T1000 (cell line): ENCODE data around the gene SFMBT2.

ENCODE experiments used
- DNase-seq: peaks from one replicate; lab custom pipeline; 2025; ENCODE audit warnings: mixed read lengths; lab: John Stamatoyannopoulos, UW

The SFMBT2 gene

DNA sequence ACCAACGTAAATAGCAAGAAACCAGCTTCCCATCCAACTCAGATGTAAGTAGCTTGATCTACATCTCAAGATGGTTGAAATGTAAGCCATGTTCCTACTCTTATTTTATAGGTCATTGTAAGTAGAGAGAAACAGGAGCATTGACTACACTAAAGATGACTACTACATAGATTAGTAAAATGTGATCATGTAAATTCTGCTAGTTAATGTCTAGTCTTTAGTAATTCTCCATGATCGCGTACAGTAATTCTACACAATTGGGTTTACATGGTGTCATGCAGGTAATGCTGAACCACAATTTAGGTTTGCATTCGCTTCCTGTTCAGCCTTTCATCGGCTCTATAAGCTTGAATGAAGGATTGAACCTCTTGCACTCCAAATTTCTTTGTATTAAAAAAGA, 14.9 kb upstream of the SFMBT2 start:
- DNase-seq, result no peak

DNA sequence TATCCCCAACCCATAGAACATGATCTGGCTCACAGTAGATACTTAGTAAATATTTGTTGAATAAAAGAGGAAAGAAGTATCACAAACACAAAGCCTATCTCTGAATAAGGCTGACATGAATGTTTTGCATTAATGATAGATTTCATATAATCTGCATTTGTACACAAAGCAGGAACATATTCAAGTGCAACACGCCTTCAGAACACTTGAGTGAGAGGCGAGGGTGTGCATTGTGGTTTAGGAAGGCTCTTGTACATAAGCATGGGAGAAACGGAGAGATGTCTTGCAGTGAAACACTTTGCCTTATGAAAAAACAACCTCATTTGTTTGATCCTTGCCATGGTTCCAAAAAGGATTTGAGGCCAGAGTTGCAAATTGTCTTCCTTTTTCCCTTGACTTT, 14.1 kb upstream of the SFMBT2 start:
- DNase-seq, result no peak

DNA sequence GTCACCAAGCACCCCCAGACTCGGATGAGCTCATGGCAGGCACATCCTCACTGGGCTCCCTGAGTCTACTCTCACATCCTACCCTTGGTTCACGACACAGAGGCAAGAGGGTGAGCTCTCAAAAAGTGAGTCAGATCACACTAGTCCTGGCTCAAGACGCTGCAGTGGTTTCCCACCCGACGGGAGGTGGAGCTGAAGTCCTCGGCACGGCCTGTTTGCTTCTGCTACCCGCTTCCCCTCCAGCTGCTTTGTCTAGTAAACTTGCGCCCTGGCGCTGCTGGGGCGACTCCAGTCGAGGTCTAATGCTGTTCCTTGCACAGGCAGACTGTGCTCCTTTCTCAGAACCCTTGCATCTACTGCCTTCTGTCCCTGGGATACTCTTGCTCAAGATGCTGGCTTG, 13.5 kb upstream of the SFMBT2 start:
- DNase-seq, result no peak

DNA sequence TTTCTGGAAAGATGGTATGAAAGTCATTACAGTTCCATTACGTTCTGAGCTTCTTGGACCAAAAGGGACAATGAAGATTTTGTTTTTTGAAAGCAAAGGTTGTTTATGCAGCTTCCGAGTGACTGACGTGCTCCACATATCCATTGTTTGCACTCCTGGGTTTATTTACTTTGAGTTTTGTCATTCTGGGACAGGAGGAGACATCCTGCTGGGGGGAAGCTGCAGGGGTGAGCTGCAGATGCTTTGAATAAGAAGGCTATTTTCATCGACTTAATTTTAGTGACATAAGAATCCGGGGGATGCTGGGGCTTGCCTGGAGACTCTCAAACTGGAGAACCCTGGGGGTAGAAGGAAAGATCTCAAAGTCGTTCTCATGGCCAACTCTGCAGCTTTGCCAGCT, 12.7 kb upstream of the SFMBT2 start:
- DNase-seq, result no peak

DNA sequence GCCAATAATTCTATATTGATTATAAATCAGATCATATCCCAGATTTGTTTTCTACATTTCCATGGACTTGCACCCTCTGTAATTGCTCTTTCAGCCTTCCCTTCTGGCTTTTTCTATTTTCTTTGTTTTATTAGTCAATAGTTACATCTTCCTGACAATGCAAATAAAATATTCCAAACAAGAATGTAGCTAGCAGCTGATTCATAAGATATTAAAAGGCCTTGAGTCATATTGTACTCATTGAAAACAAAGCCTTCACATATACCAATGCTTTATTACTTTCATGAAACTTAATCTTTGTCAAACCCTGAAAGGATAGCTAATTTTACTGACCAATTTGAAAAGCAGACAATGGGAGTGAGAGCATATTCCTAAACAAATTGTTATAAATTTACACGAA, 10.7 kb upstream of the SFMBT2 start:
- no peak for DNase-seq

DNA sequence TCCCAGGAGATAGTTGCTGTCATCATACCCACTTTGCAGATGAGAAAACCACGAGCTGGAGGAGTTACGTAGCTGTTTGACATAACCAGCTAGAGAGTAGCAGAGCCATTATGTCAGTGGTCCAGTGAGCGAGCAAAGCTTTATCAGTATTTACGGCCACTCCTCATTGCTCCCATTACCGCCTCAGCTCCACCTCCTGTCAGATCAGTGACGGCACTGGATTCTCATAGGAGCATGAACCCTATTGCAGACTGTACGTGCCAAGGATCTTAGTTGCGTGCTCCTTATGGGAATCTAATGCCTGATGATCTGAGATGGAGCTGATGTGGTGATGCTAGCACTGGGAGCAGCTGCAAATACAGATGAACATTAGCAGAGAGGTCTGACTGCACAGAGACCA, 9.2 kb upstream of the SFMBT2 start:
- DNase-seq, result no peak

DNA sequence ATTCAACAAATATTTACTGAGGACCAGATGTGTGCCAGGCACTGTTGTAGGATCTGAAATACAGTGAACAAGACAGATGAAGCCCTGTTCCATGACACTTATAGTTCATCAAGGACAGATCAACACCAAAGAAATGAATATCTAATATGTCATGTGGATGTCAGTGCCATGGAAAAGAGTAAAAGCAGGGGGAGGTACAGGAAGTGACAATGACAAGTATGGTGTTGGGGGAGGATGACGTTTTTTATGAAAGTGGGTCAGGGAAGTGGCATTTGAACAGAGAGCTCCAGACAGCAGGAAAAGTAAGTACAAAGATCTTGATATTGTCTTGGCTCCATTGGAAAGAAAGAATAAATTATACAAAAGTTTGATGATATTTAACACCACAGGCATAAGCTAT, 7.0 kb upstream of the SFMBT2 start:
- DNase-seq, result no peak

DNA sequence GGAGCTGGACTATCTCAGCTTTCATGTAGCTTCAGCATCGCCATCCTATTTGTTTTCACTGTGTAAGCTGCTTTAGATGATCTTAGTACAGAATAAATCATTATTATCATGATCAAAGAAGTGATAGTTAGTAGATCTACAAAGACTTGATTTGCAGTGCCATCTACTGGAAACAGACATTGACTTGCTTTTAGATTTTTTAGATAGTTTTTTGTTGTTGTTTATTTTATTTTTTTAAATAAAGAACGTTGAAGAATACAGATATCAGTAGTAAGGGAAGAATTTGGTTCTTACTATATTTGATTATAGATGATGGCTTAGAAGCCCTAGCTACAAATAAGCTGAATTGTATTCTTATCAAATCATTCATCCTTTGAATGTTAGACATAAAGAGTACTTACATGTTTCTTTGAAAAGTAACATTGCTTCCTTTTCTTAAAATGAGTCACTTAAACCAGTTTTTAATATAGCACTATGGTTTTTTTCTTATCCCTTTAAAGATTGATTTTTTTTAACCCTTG, 6.3 kb upstream of the SFMBT2 start:
- DNase-seq, result no peak

DNA sequence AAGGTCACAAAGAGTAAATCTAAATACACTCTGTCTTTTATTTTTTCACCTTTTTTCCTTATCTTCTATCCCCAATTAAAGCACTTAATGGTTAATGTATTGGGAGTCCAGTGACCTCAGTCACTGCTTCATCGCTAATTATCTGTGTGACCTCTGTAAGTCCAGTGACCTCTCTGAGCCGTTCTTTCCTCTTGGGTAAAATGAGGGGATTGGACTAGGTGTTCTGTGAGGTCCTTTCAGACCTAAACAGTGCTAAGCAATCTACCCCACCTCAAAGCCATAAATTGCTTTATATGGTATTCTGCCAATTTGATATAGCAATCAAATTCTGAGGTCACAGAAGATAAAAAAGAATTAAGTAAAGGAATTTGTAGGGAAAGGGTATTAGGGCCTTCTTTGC, 3.9 kb upstream of the SFMBT2 start:
- no peak for DNase-seq

DNA sequence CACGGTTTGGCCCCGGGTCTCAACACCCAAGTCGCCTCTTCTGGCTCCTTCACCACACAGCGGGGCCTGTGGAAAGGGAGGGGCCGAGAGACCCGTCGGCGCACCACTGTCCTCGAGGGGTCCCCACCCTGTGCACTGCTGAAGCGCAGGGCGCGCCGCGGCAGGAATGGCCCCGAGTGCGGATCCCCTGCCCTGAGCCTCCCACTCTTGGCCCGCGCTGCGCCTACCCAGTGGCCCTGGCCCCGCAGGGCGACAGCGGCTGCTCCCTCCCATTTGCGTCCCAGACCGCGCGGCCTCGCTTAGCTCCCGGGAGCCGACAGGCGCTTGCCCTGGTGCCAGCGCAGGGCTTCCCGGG, 2.1 kb upstream of the SFMBT2 start:
- DNase-seq, result no peak

DNA sequence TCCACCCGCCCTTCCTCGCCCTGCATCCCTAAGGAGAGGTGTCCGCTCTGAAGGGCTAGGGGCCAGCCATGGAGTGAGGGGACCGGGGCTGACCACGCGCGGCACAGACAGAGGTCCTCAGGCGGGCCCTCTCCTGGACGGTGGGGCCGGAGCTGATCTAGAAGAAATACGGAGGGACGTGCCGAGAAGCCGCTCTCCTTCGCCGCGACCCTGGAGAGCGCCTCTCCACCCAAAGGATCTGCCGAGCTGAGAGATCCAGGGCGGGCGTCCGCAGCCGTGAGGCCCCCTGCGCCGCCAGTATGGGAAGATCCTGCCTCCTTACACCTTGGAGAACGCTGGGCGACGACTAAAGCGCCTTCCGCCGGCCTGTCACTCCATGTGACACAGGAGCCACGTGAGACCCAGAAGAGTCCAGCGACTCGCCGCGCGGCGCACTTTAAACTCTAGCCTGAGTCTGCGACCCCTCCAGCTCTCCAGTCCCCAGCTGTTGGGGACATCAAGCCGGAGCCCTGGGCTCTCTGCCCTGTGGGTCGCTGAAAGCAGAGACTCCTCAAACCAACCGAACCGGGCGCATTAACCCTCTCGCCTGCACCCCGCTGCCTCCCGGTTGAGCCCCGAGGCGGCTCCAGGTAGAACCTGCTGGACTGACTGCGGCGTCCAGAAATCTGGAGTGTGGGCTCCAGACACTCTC, 1.5 kb upstream of the SFMBT2 start:
- no peak for DNase-seq

DNA sequence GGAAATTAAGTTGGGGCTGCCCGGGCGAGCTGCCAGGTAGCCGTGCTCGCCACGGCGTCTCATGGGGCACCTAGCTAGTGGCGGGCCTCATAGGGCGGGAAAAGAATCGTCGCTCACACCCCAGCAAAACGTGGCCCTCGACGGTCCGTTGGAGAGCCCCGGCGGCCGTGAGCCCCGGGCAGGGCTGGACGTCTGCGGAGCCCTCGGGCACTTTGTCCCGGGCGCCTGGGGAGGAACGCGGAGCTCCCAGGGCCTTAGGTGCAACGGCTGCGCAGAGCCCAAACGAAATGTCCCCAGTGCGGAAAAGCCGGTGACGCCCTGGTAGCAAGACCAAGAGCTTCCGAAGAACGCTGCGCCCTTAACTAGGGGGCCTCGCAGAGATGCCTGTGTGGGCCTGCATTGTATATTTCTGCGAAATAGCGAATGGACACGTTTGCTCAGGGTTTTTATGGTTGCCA, 866 bp upstream of the SFMBT2 start:
- DNase-seq, result no peak

DNA sequence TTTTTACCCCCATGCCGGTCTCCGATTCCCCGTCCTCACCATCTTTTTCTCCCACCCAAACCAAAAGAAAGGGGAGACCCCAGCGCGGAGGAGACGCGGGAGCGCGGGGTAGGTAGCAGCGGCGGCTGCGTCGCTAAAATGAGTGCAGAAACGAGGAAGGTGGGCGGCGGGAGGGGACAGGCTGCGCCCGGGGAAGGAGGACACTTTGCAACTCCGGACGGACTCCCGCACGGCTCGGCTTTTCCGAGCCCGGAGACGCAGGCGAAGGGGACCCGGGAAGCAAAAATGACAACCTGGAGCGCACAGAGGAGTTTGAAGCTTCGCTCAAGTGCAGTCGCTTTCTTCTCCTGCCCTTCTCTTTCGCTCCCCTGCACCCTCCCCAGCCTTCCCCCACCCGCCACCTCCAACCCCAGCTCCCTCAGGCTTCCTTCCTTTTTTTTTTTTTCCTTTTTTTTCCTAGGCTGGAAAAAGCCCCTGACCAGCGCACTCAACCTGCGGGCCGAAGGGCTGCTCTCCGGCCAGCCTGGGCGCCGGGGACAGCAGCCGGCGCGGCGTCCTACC, 453 bp downstream of the SFMBT2 start:
- no peak for DNase-seq

DNA sequence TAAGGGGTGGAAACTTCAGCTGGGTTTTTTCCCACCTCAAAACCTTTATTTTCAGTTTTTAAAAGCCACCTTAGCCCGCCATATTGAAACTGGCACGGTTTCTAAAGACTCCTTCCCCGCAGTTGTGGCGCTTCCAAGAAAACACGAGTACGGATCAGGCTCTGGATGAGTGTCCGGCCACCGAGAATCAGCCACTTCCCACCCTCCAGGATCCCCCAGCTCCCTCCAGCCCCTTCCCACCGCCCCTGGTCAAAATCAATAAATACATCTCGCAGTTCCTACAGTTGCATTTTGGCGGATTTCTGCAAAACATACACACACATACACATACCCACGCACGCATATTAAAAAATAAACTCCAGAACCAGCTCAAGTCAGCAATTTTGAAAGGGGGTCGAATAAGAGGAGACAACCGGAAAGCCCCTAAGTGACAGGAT, 1.1 kb downstream of the SFMBT2 start:
- no peak for DNase-seq

DNA sequence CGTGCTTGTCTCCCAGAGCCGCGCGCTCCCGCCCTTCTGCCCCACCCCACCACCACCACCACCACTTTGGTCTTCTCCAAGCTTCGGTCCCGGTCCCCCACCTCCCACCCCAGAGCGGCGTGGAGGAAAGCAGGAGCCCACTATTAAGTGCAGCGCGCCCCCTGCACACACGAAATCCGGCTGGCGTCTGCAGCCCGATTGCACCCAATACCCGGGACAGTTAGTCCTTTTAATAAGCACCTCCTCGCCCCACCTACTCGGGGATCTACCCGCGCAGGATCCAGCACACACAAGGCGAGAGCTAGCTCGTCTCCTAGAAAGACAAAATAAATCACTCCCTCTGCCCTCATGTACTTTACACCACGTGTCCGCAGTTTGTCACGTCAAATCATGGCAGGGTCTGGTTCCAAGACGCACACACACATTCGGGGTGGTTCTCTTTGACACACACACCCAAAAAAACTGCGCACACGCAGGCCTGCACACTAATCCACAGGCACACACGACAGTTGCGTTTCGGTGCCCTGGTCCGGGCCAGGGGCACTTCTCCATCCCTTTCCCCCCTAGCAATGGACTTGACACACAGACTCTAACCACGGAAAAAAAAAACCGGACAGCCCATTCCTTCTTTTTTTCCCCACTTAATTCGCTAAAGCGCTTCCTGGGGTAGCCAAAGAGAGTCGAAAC, 1.6 kb downstream of the SFMBT2 start:
- no peak for DNase-seq

DNA sequence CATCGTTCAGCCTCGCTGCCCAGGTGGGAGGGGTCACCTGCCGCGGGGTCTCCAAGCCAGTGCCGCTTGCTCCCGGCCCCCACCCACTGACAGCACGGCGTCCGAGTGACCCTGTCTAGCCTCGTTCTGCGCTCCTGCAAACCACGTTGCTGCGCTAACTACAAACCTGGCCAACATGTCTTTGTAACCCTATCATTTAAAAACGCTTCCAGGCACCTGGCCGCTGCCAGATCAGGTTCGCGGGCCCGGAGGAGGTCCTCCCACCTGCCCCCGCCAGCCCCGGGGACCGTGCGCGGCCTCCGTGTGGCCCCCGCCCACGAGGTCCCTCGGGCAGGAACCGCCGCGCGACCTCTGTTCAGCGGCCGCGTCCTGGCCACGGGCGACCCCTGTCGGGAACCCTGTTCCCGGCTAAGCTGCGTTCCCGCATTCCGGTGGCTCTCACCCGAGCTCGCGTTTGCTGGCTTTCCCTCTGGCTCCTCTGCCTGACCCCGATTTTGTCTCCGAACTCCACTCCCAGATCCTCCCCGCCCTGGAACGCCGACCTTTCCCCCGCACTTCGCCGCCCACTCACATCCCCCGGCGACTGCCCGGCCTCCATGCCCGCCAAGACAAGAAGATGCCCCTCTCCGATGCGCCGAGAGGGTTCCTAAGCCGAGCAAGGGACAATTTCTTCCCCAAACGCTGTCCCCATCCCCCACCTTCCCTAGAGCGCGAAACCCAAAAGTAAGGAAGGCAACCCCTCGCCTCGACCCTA, 2.4 kb downstream of the SFMBT2 start:
- DNase-seq, result peak; percentile 19

DNA sequence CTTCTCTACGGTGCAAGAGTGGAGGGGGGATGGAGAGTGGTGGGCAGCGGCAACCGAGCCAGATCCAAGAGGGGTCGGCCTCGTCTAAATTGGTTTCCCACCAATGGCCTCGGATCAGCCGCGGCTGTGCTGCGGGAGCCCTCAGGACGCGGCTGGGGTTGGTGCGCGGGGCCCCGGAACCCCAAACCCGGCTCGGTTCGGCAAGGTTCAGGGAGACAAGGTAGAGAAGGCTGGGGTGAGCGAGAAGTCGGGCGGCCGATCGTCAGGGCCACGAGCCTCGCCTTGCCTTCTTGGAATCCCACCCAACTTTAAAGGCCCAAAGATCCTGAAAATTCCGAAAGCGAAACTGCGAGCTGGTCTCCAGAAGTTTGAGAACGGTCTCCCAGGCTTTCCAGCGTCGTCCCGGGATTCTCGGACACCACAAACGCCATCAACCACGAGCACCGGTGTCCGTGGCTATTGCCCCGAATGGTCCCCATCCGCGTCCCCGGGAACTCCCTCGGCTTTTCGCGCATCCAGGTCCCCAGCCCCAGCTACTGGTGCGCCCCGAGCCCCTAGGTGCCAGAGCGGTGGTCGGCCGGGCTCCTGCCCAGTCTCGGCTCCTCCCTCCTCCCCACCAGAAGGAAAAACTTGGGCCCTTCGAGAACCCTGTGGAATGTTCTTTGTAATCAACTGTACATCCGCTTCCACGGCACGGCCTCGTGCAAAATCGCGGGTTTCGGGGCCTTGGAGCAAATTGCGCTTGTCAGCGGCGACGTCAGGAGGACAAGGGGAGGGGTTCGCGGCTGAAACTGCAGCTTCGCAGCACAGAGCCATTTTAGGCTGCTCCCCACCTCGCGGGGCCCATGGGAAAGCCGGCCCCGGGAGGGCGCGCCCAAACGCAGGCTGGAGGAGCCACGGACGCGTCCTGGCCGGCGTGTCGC, 3.2 kb downstream of the SFMBT2 start:
- DNase-seq, result no peak

DNA sequence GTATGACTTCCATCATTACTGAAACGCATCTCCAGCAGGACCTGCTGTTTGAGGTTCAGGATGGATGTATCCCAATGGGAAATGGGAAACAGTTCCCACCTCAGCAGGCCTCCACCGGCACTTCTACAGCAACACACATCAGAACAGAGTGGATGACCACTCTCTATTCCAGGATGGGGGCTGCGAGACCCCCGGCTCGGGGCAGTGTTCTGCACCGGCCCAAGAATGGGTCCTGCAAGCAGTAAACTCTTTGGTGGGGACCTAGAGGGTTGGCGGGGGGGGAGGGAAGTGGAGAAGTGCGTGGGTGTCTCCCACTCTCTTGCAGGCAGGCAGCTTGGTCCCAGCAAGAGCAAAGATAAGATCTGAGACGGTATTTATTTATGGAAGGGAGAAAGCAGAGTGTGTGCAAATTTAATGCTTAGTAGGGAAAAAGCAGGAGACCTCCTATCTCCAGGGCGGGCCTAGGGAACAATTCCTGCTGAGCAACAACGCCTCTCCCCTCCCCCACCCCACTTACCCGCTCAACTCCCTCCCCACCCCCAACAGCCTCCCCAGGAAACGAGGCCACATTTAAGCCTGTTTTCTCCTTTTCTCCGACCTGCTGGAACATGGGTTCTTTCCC, 4.0 kb downstream of the SFMBT2 start:
- no peak for DNase-seq

DNA sequence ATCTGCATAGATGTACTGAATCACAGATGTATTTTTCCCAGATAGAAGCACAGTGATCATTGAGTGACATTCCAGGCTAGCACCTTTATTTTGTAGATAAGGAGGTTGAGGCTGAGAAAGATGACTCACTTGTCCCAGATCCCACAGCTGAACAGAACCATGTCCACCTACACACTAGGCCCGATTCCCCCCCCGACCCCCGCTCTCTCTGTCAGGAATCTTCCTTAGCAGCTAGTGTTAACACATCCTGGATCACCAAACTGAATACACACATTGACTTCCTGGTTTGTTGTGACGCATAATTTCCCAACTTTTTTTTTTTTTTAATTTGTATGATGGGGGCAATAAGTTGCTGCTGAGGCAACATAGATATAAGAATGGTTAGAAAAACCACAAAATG, 5.2 kb downstream of the SFMBT2 start:
- no peak for DNase-seq

DNA sequence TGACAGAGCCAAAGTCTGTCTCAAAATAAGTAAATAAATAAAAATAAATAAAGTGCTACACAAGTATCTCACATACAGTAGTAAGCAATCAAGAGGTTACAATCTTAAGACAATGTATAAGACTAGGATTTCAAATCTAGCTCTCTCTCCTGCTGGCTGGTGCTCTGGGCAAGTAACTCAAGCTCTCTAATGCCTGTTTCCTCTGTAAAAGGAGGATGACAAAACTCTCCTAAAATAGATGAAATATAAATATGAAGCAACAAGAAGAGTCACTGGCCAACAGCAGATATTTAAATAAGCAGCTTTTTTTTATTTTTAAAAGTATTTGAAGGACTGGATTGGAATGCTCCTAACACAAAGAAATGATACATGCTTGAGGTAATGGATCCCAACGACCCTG, 7.2 kb downstream of the SFMBT2 start:
- DNase-seq, result no peak

DNA sequence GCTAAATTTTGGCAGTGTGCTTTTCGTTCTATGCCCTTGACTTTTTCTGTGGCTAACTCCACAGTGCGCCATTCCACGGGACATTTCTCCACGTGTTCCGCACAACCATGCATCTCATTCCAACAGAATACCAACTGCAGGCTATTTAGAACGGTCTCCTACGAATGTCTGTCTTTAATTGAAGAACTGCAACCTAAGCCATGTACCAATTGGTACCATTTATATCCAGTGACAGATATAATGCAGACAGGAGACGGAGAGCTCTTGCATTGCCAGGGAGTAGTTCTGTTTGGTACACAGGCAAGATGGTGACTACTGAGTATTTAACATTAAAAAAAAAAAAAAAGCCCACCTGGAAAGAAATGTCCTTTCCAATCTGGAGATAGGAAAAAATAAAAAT, 9.1 kb downstream of the SFMBT2 start:
- no peak for DNase-seq
